GM21737 (cell line): Measurements from ENCODE around the gene PLEKHA5.
"Not testable (repeated sequence)": the region's sequence is repeated elsewhere in the genome, so short reads cannot be mapped to it uniquely, and the experiment has no call there.

Source experiments
- ATAC-seq: cut with Tn5 transposase; IDR thresholded peaks from one replicate; pipeline ENCODE4 v1.9.1; 2021; ENCODE audit warnings: mild to moderate bottlenecking, moderate library complexity; ENCODE audit not compliant: unreplicated experiment

PLEKHA5 gene

DNA sequence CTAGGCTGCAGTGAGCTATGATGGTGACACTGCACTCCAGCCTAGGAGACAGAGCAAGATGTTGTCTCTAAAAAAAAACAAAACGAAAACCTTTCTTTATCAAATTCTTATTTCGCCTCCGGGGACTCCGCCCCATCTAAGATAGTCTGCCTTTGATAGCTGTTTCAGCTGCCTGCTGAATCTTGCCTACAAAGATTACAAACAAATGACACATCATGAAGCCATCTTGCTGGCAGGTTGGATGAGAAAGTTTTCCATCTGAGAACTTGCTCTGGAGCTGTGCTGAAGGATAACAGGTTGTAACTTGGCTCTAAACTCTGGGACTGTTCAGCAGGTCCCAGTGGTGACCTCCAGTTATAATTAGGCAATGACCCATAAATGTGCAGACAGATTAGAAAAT is 268.0 kb downstream of the PLEKHA5 start:
- no peak for ATAC-seq

DNA sequence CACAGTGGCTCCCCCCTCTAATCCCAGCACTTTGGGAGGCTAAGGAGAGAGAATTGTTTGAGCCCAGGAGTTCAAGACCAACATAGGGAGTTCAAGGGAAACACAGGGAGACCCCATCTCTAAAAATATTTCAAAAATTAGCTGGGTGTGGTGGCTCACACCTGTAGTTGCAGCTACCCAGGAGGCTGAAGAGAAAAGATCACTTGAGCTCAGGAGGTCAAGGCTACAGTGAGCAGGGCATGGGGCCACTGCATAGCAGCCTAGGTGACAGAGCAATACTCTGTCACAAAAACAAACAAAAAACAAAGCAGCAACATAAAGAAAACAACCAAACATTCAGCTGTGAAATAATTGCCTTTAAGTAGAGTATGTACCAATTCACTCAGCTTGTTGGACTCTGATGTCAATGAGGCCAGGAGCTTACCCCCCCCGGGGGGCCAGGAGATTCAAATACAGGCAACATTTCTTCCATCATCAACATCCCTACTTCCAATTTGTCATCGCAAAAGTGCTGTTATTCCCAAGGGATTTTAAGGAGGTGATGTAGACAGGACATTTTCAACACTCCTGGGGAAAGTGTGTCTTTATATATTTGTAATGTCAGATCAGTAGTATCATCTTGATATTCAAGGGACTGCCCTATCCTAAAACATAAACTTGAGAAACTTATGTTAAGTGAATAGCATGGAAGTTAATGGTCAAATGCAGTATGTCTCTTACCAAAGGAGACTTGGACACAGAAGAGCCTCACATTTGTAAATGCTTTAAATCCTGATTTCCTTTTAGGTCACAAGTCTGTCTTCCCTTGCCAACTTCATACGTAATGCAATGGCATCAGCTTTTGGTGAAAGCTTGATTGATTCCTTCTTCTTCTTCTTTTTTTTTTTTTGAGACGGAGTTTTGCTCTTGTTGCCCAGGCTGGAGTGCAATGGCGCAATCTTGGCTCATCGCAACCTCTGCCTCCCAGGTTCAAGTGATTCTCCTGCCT is 269.1 kb downstream of the PLEKHA5 start:
- no peak for ATAC-seq

DNA sequence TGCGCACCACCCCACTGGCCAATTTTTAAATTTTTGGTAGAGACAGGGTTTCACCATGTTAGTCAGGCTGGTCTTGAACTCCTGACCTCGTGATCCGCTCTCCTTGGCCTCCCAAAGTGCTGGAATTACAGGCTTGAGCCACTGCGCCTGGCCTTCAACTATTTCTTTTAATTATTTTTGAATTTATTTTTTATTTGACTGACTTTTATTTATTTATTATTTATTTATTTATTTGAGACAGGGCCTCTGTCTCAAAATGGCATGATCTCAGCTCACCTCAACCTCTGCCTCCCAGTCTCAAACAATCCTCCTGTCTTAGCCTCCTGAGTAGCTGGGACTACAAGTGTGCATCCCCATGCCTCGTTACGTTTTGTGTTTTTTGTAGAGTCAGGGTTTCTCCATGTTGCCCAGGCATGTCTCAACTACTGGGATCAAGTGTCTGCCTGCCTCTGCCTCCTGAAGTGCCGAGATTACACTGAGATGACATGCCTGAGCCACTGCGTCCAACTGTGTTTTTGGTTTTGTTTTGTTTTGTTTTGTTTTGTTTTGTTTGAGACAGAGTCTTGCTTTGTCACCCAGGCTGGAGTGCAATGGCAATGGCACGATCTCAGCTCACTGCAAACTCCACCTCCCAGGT is 271.2 kb downstream of the PLEKHA5 start:
- not testable (repeated sequence) for ATAC-seq

DNA sequence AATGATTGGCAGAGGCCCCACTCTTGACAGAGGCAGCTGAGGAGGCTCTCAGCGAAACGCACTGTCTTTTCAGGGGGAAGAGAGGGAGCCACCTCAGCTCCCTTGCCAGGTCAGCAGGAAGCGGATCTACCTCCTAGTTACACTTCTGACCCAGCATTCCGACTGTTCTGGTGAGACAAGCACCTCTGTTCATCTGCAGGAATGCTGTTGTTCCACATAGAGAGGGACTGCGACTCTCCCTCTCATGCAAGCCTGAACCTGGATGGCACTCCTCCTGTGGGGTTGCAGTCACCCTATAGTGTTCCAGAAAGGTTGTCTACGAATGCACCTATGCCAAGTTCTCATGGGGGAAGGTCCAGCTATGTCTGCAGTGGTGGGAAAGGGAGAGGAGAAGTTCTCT is 272.7 kb downstream of the PLEKHA5 start:
- no peak for ATAC-seq

GRCh38 chr12:19402743-19403431 is 273.4 kb downstream of the PLEKHA5 start:
- no peak for ATAC-seq

DNA sequence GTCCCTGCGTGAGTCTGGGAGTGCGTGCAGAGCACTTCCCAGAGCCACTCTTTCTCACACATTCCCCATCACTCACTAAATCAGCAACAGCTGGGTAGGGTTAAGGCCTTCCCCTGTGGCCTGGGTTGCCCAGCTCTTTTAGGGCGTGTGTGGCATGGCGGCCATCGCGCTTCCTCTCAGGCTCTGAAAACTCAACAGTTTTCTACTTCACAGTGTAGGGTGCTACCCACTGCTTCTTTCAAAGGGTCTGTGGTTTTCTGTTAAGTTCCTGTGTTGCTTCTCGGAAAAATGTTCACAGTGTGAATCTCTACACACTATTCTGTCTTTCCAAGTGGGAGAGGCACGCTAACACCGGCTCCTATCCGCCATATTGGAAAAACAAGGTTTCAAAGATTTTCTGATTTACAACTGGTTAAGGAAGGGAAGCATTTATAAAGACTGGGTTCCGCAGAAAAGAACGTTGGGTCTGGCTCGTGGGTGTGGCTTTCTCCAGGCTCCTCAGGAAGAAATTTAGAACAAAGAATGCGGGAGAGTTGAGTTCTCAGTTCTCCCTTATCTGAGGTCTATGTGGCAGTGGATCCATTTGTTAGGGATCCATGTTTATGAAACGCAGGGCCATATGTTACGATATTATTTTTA is 274.8 kb downstream of the PLEKHA5 start:
- ATAC-seq, result no peak

DNA sequence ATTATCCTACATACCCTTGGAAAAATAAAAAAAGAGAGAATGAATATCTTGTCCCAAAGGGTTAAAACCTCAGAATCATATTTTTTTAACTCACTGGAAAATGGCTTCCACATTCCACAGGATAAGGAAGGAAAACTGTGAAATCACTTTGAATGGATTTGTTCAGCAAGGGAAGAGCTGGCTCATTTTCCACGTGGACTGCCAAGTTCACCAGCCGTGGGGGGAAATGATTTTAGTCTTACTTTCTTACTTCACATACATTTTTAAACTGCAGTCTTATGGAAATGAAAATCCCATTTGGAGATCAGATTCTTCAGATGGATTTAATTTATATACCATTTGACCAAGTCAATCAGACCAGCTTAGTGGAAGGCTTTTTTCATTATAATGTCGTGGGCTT is 279.8 kb downstream of the PLEKHA5 start:
- no peak for ATAC-seq

DNA sequence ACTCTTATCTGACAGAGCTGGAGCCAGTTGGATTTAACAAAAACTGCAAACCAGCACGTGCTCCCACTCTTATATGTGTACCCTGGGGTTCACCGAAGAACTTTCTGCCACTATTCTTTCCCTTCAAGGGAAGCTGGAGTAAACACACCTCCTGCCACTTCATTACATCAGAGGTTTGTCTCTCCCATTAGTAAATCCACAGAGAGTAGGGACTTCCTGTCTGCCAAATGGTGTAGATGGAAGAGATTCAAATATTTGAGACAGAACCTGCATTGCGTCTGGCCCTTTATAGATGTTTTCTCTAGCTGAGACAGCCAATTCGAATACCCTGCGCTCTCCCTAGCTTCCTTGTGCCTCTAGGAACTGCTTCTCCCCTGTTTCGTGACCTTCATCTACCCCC is 280.7 kb downstream of the PLEKHA5 start:
- ATAC-seq, result no peak

GRCh38 chr12:19410629-19411185 is 281.2 kb downstream of the PLEKHA5 start:
- no peak for ATAC-seq

- no peak for ATAC-seq
These were observed 282.0 kb downstream of the PLEKHA5 start for GRCh38 chr12:19411234-19412204.

DNA sequence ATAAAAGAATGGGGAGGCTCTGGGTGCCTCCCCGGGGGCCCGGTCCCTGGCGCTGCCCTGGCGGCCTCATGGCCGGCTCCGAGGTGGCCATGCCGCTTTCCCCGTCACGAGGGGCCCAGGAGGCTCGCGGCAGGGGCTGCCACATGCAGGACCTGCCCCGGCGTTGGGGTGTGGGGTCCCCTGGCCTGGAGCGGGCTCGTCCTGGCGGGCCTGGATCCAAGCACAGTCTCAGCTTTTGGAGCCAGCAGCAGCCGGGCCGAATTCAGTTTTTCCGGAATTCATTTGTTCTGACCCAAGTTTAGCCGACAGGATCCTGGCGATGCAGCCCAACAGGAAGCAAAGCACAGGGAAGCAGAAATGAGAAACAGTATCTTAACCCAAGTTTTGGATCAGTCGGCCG is 283.3 kb downstream of the PLEKHA5 start:
- no peak for ATAC-seq

GRCh38 chr12:19413582-19413981 is 284.0 kb downstream of the PLEKHA5 start:
- ATAC-seq, result not testable (repeated sequence)

- ATAC-seq, result no peak
These were observed 286.0 kb downstream of the PLEKHA5 start for GRCh38 chr12:19415563-19415962.

GRCh38 chr12:19419086-19419485 is 289.6 kb downstream of the PLEKHA5 start:
- no peak for ATAC-seq

DNA sequence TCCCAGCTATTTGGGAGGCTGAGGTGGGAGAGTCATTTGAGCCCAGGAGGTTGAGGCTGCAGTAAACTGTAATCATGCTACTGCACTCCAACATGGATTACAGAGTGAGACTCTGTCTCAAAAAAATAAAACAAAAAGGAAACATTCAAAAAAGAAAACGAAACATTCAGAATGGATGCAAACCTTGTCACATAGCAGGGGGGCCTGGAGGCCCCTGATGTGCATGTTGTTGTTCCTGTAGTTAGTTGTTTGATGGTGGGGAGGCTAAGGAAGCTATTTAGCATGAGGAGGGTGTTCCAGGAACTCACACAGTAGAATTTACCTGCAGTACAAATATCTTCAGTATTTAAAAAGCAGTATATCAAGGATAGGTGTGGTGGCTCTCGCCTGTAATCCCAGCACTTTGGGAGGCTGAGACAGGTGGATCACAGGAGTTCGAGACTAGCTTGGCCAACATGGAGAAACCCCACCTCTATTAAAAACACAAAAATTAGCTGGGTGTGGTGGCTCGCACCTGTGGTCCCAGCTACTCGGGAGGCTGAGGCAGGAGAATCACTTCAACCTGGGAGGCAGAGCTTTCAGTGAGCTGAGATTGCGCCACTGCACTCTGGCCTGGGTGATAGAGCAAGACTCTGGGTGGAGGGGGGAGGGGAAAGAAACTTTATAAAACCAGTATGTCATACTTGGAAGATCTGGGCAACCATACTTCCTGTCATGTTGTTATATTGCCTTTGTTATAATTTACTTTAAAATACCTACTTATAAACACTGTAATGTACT is 292.2 kb downstream of the PLEKHA5 start:
- ATAC-seq, result no peak

DNA sequence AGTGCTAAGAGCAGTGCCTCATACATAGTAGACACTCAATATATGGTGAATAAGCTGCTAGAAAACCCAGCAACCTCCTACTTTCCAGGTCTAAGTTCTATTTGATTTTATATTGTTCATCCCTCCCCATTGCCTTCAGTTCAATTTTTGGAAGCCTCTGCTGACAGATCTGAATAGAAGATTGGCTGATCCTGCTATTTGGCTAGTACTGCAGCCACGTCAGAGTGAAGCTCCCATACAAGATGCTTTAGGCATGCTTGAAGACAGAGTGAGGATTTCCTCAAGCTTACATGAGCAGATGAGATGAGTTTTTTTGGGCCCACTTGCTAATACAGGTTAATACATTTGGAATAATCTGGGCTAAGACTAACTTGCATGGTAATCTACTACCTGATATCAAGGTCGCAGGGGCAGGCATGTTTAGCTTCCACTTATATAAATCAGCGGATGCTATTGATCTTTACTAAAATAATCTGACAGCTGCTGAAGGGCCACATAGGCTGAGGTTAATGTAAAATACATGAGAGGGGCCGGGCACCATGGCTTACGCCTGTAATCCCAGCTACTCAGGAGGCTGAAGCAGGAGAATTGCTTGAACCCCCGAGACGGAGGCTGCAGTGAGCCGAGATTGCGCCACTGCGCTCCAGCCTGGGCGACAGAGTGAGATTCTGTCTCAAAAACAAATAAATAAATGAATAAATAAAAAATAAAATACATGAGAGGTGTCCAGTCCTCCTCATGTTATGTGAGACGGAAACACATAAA is 293.8 kb downstream of the PLEKHA5 start:
- ATAC-seq, result no peak
